Measurements from ENCODE around the gene ARHGAP21.

ARHGAP21 gene

DNA sequence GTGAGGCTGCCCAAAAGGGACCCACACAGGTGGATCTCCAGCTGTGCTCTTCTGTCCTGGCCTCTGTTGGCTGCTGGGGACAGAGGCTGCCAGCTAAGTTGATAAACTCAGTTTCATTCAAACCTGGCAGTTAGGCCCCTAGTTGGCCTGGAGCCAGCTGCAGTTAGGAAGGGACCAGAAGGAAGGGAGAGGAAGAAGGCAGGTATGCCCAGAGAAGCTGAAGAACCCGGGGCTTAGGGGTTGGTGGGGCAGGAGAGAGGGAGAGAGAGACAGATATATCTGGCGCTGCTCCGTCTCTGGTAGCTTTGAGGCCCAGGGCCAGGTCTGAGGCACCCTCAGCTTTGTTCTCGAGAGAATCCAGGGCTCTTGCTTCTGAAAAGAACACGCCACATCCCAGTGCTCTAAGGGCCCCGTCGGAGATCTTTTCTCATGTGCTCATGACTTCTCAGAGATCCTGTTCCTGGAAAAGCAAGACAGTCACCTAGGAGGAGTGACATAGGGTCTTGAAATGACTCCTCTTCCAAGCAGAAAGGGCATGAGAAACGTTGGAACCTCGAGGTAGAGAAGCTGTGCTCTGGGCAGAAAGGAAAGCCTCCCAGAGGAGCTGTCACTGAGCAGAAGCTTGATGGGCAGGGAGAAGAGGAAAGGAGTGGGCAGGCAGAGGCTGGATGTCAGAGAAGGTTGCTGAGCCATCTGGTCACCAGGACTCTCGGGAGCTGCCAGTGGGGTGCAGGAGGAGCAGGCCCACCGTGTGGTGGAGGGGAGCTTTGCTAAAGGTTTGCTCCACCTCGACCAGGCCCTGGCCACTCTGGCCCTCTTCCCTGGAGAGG is 153.6 kb downstream of the ARHGAP21 start:
- DNase-seq: no peak

DNA sequence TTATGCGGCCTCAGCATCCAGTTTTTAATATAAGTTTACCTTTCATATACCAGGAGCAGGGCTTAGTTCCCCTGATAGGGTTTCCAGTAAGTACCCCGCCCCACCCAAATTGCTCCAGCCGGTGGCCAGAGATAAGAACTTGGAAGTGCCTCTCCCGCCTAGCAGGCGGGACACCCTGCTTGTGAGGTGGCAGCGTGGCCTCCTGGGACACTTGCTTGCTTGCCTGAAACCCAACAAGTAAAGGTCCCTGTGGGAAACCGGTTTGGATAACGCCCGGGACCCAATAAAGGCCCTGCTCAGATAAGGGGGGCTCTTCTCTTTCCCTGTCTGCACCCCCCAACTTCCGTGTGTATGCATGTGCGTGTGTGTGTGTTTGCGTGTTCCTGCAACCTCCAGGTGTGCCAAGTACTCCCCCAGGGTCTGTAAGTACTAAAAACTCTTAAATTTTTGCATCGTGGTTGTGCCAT is 154.3 kb downstream of the ARHGAP21 start:
- no peak for DNase-seq

DNA sequence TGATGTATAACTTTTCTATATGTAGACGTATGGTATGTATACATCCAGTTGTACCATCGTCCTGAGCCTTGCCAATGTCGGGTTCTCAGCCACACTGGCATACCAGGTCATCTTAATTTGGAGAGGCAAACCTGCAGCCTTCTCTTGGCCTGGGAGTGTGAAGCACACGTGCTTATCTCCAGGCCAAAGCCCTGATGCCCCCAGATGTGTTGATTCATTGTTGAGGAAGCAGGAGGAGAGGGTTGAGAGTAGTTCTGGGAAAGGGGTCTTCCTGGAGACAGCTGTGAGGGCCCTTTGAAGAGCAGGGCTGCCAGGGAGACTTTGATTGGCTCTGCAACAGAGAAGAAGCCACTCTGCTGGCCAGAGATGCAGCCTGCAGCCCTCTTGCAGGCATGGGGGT is 155.6 kb downstream of the ARHGAP21 start:
- DNase-seq: no peak

DNA sequence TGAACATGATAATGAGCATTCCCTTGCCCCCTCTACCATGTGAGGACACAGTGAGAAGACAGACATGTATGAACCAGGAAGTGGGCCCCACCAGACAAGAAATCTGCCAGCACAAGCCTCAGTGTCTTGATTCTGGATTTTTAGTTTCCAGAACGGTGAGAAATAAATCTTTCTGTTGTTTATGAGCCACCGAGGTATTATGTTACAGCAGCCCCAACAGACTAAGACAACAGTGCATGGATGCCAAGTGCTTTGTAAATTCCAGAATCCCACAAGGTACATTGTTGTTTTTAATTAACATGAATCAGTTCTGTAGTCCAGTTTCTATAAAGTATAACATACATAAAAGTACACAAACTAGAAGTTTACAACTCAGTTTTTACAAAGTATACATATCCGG is 162.2 kb downstream of the ARHGAP21 start:
- no peak for DNase-seq

DNA sequence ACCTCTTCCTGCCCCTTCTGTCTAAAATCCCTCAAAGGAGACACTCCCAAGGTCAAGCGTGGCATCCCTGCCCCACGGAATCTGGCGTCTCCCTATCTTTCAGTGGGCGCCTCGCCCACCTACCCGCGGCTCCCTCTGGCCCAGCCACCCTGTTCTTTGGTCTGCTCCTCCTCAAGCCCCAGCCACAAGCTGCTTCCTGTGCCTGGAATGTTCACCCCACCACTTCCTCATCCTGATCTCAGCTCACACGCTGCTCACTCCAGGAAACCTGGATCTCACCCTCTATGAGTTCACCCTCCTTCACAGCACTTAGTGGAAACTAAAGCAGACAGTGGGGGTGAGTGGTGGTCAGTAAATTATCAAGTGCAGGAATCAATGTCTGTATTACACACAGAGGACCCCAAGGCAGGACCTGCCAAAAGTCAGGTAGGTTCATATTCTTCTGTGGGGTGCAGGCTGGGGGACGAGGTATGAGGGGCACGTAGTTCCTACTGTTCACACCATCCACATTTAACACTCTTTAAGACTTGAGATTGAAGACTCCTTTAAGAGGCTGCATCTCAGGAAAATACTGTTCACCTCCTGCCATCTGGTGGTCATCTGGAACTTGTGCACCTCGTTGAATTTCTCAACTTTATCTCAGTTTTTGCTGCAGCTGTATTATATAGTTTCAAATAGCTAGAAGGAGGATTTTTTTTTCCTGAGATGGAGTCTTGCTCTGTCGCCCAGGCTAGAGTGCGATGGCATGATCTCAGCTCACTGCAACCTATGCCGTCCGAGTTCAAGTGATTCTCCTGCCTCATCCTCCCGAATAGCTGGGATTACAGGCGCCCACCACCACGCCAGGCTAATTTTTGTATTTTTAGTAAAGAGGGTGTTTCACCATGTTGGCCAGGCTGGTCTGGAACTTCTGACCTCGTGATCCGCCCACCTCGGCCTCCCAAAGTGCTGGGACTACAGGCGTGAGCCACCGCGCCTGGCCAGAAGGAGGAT is 166.6 kb downstream of the ARHGAP21 start:
- DNase-seq: no peak

- DNase-seq: no peak
These were observed 167.4 kb downstream of the ARHGAP21 start for GRCh38 chr10:24556126-24556749.

GRCh38 chr10:24554036-24554435 is 169.7 kb downstream of the ARHGAP21 start:
- no peak for DNase-seq

- no peak for DNase-seq
These were observed 170.6 kb downstream of the ARHGAP21 start for GRCh38 chr10:24553051-24553612.

GRCh38 chr10:24552346-24553016 is 171.2 kb downstream of the ARHGAP21 start:
- no peak for DNase-seq

GRCh38 chr10:24551161-24551560 is 172.5 kb downstream of the ARHGAP21 start:
- no peak for DNase-seq

- DNase-seq: no peak
These were observed 173.0 kb downstream of the ARHGAP21 start for GRCh38 chr10:24550680-24551079.

DNA sequence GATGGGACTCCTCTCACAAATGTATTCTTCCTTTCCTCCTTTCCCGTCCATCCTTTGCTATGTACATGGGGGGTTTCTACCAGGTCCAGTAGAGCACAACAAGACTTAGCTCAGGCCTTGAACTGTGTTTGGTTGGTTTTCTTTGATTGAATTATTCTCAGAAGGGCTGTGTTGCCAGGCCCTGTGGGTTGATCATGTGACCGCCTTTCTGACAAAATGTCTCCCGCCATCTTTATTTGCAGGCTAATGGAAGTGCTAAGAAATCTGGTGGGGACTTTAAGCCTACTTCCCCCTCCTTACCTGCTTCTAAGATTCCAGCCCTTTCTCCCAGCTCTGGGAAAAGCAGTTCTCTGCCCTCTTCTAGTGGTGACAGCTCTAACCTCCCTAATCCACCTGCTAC is 178.1 kb downstream of the ARHGAP21 start:
- DNase-seq: no peak

GRCh38 chr10:24544776-24545175 is 178.9 kb downstream of the ARHGAP21 start:
- no peak for DNase-seq

DNA sequence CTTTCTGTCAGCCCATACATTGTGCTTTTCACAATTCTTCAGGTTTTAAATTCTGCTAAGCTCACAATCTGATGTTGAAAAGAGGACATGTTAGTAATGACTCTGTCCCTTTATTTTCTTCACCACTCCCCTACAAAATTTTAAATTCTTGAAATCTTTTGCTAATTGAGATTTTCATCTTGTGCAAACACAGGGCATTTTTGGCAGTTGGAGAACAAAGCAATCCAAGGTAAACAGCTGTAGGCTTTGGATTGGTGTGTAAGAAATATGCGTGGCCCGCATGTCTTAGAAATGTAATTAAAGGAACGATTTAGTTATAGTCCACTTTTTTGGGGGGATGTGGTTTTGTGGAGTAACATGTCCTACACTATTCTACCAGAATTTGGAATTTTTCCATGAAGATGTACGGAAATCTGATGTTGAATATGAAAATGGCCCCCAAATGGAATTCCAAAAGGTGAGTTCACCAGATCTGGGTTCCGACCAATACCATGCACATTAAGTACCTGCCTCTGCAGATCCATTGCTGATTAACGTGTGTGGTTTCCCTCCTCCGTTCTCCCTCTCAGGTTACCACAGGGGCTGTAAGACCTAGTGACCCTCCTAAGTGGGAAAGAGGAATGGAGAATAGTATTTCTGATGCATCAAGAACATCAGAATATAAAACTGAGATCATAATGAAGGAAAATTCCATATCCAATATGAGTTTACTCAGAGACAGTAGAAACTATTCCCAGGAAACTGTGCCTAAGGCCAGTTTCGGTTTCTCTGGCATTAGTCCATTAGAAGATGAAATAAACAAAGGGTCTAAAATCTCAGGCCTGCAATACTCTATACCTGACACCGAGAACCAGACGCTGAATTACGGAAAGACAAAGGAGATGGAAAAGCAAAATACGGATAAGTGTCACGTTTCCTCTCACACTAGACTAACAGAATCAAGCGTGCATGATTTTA is 181.1 kb downstream of the ARHGAP21 start:
- DNase-seq: no peak

DNA sequence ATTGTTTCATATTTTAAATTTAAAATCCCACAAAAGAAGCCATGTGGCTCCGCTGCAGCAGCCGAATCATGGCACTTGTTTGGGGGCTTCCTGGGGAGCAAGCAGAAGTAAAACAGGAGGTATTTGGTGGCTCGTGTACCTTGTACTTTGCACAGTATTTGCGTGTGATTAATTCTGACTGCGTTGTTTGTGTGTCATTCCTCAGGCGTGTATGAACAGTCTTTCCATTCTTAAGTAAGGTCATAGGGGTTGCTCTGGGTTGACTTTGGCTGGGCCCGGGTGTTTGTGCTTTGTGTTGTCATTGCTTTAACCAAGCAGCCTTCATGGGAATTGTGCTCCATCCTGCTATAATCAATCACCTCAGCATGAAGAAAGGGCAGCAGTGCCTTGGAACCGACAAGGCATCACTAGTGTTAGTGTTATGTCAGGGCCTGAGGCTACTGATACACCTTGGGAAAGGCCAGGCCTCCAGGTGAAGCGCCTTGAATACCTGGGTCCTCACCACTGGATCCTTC is 182.4 kb downstream of the ARHGAP21 start:
- no peak for DNase-seq

DNA sequence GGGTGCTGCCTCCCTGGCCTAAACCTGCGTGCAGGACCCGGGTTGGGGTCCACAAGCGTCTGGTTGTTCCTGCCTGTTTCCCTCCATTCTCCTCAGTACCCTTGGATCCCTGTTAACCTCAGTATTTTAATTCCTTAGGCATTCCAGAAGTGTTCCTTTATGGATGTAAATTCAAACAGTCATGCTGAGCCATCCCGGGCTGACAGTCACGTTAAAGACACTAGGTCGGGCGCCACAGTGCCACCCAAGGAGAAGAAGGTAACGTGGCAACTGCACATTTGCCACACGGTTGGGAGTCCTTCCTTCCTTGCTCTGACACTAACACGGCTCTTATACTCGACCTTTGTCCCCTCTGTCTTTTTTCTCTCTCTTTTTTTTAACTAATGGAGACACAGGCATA is 187.1 kb downstream of the ARHGAP21 start:
- DNase-seq: no peak

DNA sequence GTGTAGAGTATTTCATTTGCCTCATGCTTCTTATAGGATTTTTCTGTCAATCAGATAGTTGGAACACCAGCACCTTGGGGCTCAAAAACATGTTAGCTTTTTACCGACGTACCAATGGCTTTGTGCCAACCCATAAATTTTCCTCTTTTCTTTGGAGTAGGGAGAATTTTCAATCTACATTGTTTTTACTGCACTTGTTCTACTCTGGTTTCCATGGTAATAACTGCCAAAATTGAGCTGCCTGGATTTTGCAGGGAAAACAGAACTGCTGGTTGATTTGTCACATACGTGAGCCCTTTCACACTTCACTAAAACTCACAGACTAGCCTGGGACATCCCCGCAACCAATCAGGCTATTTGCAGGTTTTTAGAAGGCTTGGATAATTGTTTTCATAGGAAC is 189.7 kb downstream of the ARHGAP21 start:
- no peak for DNase-seq
